Esophagus muscularis mucosa (tissue), 3 donors: ENCODE results near the gene MS4A10.

Experiments
- EP300 ChIP-seq: sonication (generic); formaldehyde crosslinking; IDR thresholded peaks from one replicate; pipeline ENCODE4 v1.6.1; 2017; ENCODE audit warnings: antibody characterized with exemption
- TF ChIP-seq, protein P1 (sequence below), 3 experiments: fragments of 200-600 bp in 2 of 3; fragments of 450-650 bp in 1 of 3; sonication (generic) in 2 of 3; IDR thresholded peaks; one replicate each; pipeline ENCODE4 v1.5.1; 2017 to 2019; ENCODE audit warnings: antibody characterized with exemption in 3 of 3, mild to moderate bottlenecking in 2 of 3, moderate library complexity in 1 of 3

DNA sequence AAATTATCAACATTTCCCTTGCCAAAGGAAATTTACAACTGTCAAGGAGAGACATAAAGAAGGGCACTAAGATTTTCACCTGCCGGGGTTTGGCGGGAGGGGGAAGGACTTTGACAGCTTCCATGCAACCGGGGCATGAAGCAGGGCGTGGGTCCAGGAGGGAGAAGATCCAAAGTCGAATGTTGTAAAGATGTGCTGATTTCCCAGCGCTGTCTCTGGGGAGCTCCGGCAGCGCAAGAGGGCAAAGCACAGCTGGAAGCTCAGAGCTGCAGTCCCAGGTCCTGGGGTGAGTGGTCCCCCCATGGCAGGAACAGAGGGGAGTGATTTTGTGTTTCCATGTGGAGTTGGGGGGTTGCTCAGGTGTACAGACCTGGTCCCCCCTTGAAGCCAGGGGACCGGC, at the start of gene MS4A10:
- TF ChIP-seq, protein P1, sequence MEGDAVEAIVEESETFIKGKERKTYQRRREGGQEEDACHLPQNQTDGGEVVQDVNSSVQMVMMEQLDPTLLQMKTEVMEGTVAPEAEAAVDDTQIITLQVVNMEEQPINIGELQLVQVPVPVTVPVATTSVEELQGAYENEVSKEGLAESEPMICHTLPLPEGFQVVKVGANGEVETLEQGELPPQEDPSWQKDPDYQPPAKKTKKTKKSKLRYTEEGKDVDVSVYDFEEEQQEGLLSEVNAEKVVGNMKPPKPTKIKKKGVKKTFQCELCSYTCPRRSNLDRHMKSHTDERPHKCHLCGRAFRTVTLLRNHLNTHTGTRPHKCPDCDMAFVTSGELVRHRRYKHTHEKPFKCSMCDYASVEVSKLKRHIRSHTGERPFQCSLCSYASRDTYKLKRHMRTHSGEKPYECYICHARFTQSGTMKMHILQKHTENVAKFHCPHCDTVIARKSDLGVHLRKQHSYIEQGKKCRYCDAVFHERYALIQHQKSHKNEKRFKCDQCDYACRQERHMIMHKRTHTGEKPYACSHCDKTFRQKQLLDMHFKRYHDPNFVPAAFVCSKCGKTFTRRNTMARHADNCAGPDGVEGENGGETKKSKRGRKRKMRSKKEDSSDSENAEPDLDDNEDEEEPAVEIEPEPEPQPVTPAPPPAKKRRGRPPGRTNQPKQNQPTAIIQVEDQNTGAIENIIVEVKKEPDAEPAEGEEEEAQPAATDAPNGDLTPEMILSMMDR (IDR thresholded peaks at IDR 0.05) = no peak
- TF ChIP-seq EP300 = no peak
